GM12875 (cell line): Measurements from ENCODE around the gene VPS37B.
"Not testable (repeated sequence)": the region's sequence is repeated elsewhere in the genome, so short reads cannot be mapped to it uniquely, and the experiment has no call there.

ENCODE experiments used
- H3K4me3 ChIP-seq: one replicate; pipeline ENCODE4 v1.5.1; 2011; ENCODE audit warnings: low read depth, low read length, control low read depth
- CTCF ChIP-seq: IDR thresholded peaks from 2 replicates; pipeline ENCODE4 v1.5.1; 2011; ENCODE audit warnings: low read depth, mild to moderate bottlenecking, control low read depth, inconsistent platforms, low read length, moderate library complexity, borderline replicate concordance; ENCODE audit not compliant: insufficient read depth

VPS37B gene

GRCh38 chr12:122880155-122880667, 15.7 kb downstream of the VPS37B start:
- TF ChIP-seq CTCF, result no peak
- no peak overlapping the region for H3K4me3 ChIP-seq

GRCh38 chr12:122878780-122879612, 16.9 kb downstream of the VPS37B start:
- TF ChIP-seq CTCF, result no peak
- no peak overlapping the region for H3K4me3 ChIP-seq

- H3K4me3 ChIP-seq, result no peak overlapping the region
- no peak for TF ChIP-seq CTCF
Measured at GRCh38 chr12:122876731-122877130, 19.2 kb downstream of the VPS37B start.

GRCh38 chr12:122876281-122876680, 19.6 kb downstream of the VPS37B start:
- not testable (repeated sequence) for H3K4me3 ChIP-seq

- no peak overlapping the region for H3K4me3 ChIP-seq
- TF ChIP-seq CTCF, result no peak
Measured at GRCh38 chr12:122875590-122876220, 20.2 kb downstream of the VPS37B start.

- no peak overlapping the region for H3K4me3 ChIP-seq
- TF ChIP-seq CTCF, result no peak
Measured at GRCh38 chr12:122874081-122874480, 21.8 kb downstream of the VPS37B start.

GRCh38 chr12:122873540-122873939, 22.4 kb downstream of the VPS37B start:
- no peak overlapping the region for H3K4me3 ChIP-seq
- no peak for TF ChIP-seq CTCF
